ENCODE results near the gene SNX33.
"Not testable (repeated sequence)": the region's sequence is repeated elsewhere in the genome, so short reads cannot be mapped to it uniquely, and the experiment has no call there.

GRCh38 chr15:75699961-75700874 is 52.5 kb downstream of the SNX33 start:
- TF ChIP-seq CTCF (IDR thresholded peaks at IDR 0.05; ENCODE audit: poor library complexity); EZH2phosphoT487 (IDR thresholded peaks at IDR 0.05; ENCODE audit: low read depth, severe bottlenecking, unreplicated experiment): not testable (repeated sequence)

Data from hepatocyte (in vitro differentiated cells).